GM10248 (cell line): ENCODE data around the gene CPPED1.

ENCODE experiments used
- CTCF ChIA-PET: fragments of 300-600 bp; sonication (Branson Sonifier 250); formaldehyde crosslinking; extraction: SDS; loops from one replicate; lab custom pipeline; 2021; ENCODE audit warnings: antibody characterized with exemption; lab: Yijun Ruan, JAX
- POLR2A ChIA-PET: fragments of 350-650 bp; sonication (Branson Sonifier 250); formaldehyde crosslinking; extraction: SDS; loops from one replicate; lab custom pipeline; 2020; ENCODE audit warnings: antibody characterized with exemption; lab: Yijun Ruan, JAX
- DNase-seq: peaks from one replicate; pipeline ENCODE4 v3.0.0; 2012; ENCODE audit errors: extremely low spot score
- TF ChIP-seq, protein P1 (sequence below): IDR thresholded peaks from 2 replicates; pipeline ENCODE4 v1.5.1; 2012; ENCODE audit warnings: mild to moderate bottlenecking, low read depth; ENCODE audit errors: extremely low read depth, missing control alignments, control extremely low read depth

Gene CPPED1

DNA sequence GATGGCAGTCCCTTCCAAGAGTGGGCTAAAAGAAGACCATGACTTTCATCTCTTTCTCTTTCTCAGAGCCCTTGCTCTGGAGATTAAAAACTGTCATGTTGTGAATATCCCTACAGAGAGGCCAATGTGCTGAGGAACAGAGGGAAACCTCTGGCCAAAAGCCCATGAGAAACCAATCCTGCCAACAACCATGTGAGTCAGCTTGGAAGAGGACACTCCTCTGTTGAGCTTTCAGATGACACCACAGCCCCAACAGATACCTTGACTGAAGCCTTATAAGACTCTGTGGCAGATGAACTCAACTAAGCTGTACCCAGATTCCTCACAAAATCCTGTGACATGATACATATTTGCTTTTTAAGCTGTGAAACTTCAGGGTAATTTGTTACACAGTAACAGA, 19.6 kb downstream of the CPPED1 start:
- DNase-seq, result no peak
- ChIA-PET POLR2A (no interaction called here), CTCF (interaction anchor here (1.0 to 1.5 kb wide), 4 partner anchors 9 to 60 kb away, joined by 3 to 5 read pairs (median 3); no protein-coding TSS in a partner anchor)
- TF ChIP-seq, protein P1, sequence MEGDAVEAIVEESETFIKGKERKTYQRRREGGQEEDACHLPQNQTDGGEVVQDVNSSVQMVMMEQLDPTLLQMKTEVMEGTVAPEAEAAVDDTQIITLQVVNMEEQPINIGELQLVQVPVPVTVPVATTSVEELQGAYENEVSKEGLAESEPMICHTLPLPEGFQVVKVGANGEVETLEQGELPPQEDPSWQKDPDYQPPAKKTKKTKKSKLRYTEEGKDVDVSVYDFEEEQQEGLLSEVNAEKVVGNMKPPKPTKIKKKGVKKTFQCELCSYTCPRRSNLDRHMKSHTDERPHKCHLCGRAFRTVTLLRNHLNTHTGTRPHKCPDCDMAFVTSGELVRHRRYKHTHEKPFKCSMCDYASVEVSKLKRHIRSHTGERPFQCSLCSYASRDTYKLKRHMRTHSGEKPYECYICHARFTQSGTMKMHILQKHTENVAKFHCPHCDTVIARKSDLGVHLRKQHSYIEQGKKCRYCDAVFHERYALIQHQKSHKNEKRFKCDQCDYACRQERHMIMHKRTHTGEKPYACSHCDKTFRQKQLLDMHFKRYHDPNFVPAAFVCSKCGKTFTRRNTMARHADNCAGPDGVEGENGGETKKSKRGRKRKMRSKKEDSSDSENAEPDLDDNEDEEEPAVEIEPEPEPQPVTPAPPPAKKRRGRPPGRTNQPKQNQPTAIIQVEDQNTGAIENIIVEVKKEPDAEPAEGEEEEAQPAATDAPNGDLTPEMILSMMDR, result no peak

DNA sequence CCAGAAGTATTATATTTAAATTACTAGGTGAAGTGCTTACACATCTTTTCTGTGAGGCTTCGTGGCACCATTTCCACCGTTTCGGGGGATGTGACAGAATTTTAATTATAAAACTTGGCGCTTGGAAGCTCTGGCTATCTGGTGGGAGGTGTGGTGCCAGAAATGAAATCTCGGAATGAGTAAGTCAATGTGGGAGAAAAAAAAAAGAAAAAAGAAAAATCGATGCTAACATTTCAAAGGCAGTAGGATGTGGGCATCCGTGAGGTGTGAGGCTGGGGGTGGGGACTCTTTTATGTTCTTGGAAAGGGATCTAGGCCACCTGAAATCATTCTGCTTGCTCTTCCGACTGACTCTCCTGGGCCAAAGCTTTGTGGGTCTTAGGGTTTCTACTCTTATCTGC, 21.9 kb downstream of the CPPED1 start:
- POLR2A ChIA-PET, result no interaction called here
- CTCF ChIA-PET, result no interaction called here
- DNase-seq, result no peak
- TF ChIP-seq, protein P1, result no peak

DNA sequence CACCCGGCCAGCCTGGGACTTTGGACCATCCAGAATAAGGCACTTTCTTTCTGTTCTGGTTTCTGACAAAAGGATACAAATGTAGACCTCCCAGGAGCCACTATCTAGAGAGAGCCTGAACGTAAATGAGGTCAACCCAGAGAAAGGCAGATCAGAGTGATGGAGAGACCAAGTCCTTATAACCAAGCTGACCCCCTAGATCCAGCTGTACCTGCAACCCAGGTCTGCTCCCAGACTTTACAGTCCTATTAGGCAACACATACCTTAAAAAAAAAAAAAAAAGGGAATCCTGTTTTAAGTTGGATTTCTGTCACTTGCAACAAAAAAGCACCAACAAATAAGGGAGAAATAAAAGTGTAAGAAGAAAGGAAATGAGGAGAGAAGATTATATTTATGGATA, 23.2 kb downstream of the CPPED1 start:
- CTCF ChIA-PET, result interaction anchor here (1.5 kb wide), 1 partner anchor 28 kb away, joined by 4 read pairs; no protein-coding TSS in a partner anchor
- TF ChIP-seq, protein P1, result no peak
- POLR2A ChIA-PET, result no interaction called here
- no peak for DNase-seq

DNA sequence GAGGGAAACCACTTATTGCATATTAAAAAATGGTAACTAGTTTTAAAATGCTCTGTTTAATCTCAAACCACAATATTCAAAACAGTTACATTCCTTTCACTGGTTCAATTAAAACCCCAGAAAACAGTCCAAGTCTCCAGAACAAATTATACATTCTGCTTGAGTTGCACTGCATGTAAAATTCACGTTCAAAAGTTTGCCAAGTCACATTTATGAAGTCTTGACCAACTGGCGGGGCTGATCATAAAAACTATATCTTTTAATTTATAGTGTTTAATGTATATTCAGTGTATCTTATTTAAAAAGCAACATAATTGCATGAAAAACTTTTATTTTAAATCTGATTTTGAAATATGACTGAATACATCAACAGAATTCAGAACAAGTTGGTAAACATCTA, 25.0 kb downstream of the CPPED1 start:
- TF ChIP-seq, protein P1, result no peak
- ChIA-PET CTCF (no interaction called here), POLR2A (interaction anchor here (0.7 kb wide), 1 partner anchor 80 kb away, joined by 6 read pairs; no protein-coding TSS in a partner anchor)
- DNase-seq, result no peak

DNA sequence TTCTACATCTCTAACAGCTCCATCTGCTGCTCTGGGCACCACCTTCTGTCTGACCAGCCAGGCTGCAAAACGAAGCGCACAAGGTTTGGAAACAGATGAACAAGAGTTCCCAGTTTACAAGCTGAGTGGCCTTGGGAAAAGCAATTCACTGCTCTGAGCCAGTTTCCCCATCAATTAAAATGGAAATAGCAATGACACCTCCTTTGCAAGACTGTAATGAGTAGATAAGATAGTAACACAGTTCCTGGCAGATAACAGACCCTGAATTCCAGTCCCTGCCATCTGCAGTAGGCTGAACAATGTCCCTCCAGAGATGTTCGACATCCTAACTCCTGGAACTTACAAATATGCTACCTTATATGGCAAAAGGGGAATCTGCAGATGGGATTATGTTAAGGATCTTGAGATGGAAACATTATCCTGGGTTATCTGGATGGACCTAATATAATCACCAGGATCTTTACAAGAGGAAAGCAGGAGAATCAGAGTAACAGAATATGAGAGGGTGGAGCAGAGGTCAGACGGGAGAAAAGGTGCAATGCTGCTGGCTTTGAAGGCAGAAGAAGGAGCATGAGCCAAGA, 27.9 kb downstream of the CPPED1 start:
- ChIA-PET POLR2A (no interaction called here), CTCF (no interaction called here)
- TF ChIP-seq, protein P1, result no peak
- DNase-seq, result no peak

DNA sequence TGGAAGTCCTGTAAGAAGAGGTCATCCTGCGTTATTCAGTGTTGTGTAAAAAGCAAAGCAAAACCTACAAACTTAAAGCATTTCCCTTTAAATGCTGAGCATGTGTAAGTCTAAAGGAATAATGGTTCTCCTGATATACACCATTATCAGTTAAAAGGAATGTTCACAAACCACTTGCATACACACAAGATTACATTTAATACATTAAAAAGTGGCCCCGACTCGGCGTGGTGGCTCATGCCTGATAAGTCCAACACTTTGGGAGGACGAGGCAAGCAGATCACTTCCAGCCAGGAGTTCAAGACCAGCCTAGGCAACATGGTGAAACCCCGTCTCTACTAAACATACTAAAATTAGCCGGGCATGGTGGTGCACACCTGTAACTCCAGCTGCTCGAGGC, 30.5 kb downstream of the CPPED1 start:
- POLR2A ChIA-PET, result no interaction called here
- TF ChIP-seq, protein P1, result no peak
- DNase-seq, result no peak
- CTCF ChIA-PET, result interaction anchor here (1.0 to 1.3 kb wide), 2 partner anchors 24 to 27 kb away, joined by 3 read pairs; no protein-coding TSS in a partner anchor
